Fibroblast of pulmonary artery (primary cell): ENCODE measurements around the gene SHH.

Experiments
- DNase-seq: peaks from one replicate; pipeline ENCODE4 v3.0.0-alpha.2; 2010; ENCODE audit warnings: low read depth
- H3K4me3 ChIP-seq: replicated peaks from 2 replicates; pipeline ENCODE4 v1.5.1; 2011; ENCODE audit warnings: low read depth, mild to moderate bottlenecking, control low read depth, low read length, moderate library complexity
- TF ChIP-seq, protein P1 (sequence below): IDR thresholded peaks from 2 replicates; pipeline ENCODE4 v1.5.1; 2011; ENCODE audit warnings: mild to moderate bottlenecking, control low read depth, low read length, inconsistent platforms; ENCODE audit errors: missing control alignments

The SHH gene

DNA sequence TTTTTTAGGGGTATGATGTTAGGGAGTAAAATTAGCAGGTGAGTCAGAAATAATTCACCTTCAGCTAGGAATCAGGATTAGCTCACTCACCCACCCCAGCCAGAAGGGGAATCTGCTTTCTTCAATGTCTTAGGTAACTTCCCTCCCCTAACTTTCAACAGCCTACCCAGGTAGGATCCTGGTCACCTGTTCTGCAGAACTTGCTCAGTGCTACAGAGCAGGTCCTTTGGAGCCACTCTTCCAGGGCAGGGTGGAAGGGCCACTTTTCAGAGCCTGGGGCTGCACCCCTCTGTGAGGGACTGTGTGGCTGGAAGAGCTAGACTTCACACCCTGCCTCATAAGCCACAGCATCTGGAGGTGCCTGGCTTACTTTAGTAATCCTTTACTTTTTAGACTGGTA lies 58.1 kb downstream of the SHH start:
- no peak overlapping the region for H3K4me3 ChIP-seq
- TF ChIP-seq, protein P1, sequence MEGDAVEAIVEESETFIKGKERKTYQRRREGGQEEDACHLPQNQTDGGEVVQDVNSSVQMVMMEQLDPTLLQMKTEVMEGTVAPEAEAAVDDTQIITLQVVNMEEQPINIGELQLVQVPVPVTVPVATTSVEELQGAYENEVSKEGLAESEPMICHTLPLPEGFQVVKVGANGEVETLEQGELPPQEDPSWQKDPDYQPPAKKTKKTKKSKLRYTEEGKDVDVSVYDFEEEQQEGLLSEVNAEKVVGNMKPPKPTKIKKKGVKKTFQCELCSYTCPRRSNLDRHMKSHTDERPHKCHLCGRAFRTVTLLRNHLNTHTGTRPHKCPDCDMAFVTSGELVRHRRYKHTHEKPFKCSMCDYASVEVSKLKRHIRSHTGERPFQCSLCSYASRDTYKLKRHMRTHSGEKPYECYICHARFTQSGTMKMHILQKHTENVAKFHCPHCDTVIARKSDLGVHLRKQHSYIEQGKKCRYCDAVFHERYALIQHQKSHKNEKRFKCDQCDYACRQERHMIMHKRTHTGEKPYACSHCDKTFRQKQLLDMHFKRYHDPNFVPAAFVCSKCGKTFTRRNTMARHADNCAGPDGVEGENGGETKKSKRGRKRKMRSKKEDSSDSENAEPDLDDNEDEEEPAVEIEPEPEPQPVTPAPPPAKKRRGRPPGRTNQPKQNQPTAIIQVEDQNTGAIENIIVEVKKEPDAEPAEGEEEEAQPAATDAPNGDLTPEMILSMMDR: no peak
- DNase-seq: no peak

DNA sequence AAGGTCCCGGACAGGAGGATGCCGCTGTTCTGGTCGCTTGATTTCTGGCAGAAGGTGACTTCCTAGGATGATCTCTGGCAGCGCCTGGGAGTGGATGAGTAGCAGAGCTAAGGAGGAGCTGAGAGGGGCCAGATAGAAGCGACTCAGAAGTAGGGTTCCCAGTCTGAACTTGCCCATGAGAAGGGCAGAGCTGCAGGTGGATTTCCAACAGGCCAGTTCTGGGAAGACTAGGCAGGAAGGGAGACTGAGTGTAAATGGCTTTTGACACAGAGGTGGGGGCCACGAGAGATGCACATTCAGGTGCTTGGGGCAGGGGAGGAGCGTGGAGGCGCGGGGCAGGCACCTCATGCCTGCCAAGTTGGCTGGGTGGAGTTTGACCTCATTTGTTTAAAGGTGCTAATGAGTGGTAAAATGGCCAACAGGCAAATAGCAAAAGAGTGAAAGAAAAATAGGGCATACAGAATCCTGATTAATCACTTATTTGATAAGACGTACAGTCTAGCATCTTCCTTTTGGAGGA lies 58.8 kb downstream of the SHH start:
- no peak overlapping the region for H3K4me3 ChIP-seq
- TF ChIP-seq, protein P1: no peak
- no peak for DNase-seq

DNA sequence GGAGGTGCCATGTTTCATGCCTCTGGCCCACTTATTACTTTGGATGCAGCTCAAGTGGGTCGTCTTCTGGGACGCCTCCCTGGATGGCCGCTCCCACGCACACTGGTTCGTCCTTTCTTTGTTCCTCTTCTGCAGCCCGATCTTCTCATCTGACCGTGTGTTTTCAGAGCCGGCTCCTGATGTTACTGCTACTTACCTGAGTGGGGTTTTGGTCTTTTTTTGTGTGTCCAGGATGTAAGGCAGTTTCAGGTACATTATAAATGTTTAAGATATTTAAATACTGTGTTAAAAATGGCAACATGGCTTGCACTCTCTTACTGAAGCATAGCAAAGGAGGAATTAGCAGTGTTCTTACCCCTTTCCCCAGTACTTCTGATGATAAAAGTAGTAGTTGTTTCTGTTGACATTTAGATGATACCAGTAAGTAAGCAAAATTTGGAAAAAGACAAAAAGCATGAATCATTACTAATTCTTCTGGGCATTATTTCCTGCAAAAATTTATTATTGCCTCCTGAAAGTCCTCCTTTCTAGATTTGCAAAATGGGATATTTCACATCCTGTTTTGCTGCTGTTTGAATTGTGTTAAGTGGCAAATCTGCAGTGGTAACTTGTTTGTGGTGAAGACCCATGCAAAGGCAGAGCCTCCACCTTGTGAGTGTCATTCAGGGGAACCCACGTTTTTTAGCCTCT lies 59.4 kb downstream of the SHH start:
- TF ChIP-seq, protein P1: no peak
- DNase-seq: no peak

DNA sequence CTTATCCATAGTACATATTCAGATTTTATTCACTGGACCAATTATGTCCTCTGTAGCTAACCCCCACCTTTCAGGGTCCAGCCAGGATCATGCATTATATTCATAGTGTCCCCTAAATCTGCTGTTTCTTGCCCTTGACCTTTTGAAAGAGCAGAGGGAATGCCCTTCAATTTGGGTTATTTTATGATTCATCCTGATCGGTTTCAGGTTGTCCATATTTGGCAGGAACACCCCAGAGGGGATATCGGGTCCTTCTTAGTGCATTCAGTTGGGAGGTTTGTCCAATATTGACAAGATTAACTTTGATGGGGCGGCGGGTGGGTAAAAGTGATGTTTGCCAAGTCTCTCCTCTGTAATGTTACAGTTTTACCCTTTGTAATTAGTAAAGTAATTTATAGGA lies 60.9 kb downstream of the SHH start:
- TF ChIP-seq, protein P1: no peak
- H3K4me3 ChIP-seq: no peak overlapping the region
- DNase-seq: no peak

More for the DNA sequence above, 59.4 kb downstream of the SHH start:
- H3K4me3 ChIP-seq: no peak overlapping the region

DNA sequence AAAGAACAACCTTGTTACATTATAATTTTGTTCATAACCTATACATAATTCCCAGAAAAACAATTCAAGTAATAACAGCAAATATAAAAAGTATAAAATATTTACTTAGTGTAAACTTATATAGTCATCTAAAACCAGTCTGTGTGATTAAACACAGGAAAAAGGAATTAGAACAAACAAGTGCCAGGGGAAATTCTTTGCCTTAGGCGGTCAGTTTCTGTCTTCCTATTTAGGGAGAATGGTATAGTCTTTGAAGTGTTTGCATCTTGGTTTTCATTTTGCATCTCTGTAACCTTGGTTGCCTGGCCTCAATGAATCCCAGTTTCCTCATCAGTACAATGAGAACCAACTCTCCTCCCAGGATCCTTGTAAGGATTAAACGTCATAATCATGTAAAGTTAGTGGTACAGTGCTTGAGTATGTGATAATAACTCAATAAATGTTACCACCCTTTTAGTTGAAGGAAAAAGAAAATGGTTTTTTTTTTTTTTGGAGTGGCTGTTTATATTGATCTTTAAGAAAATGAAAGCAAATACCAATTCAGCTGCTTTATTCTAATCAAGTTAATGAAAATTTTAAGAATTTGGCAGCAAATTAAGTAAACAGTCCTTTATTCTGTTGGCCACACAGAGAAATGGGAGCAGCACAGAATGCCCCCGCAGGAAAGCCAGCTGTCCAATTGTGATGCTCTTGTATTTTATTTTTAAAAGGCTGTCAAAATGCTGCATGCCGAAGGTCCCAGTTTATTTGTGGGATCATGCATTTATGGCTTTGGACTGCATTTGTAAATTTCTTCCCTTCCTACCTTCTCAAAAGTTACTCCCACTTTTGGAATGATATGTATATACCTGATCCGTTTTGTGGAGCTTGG lies 61.8 kb downstream of the SHH start:
- DNase-seq: no peak
- TF ChIP-seq, protein P1: no peak
- no peak overlapping the region for H3K4me3 ChIP-seq
